Measurements from ENCODE around the gene FAM229A.
A peak's percentile ranks its signal among the peaks of the same experiment; 100 is the strongest.

Gene FAM229A

DNA sequence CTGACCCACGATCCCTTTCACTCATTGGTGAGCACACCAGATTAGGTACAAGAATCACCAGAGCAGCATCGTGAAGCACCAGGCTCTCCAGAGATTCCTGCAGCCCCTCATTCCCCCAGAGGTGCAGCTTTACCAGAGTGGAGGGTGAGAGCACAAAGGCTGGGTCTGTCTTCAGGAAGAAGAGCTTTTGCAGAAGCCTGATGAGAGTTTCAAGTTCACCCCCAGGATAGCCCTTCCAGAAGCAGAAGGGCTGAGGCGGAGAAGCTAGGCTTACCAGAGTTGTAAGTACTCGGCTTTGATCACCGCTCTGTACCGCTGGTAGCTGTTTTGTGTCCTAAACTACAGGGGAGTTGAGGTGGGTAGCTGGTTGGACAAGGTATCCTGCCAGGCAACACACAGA lies 3.2 kb upstream of the FAM229A start:
- H3K36me3 ChIP-seq (replicated peaks in 1 of 2; ENCODE audit: control insufficient read depth in 2 of 2, insufficient read depth in 2 of 2, low read length in 2 of 2): peaks cover 45 to 83% of the 10 kb centered on the region in 2 donors
- no peak overlapping the region for H2AFZ ChIP-seq (ENCODE audit: low read length)
- no peak overlapping the region for H2BK15ac ChIP-seq (ENCODE audit: low read length)
- no peak overlapping the region for H3K4ac ChIP-seq (ENCODE audit: low read length)
- H3K18ac ChIP-seq (ENCODE audit: low read length): no peak overlapping the region
- H4K91ac ChIP-seq (ENCODE audit: low read depth, low read length, poor library complexity): no peak overlapping the region
- H3K14ac ChIP-seq (ENCODE audit: low read length): no peak overlapping the region
- H2BK12ac ChIP-seq (ENCODE audit: low read length): no peak overlapping the region
- peaks cover 0 to 4% of the 10 kb centered on the region in 2 donors for H3K4me1 ChIP-seq (ENCODE audit: control insufficient read depth in 2 of 2, insufficient read depth in 1 of 2, low read depth in 1 of 2, low read length in 2 of 2)
- peaks cover 0 to 2% of the 10 kb centered on the region in 2 donors for H3K9me3 ChIP-seq (replicated peaks in 1 of 2; ENCODE audit: control insufficient read depth in 2 of 2, insufficient read depth in 1 of 2, low read depth in 1 of 2, low read length in 2 of 2)
- H3K79me1 ChIP-seq (ENCODE audit: low read depth, low read length): no peaks in the 10 kb centered on the region
- peaks cover 0 to 7% (median 0%) of the 10 kb centered on the region in 3 experiments for H3K27me3 ChIP-seq (ENCODE audit: control insufficient read depth in 3 of 3, insufficient read depth in 3 of 3, low read depth in 1 of 3, low read length in 3 of 3)
- H3K4me3 ChIP-seq (ENCODE audit: low read length in 2 of 2): no peak overlapping the region
- no peak overlapping the region for H2BK120ac ChIP-seq (ENCODE audit: low read depth, low read length)
- H2BK5ac ChIP-seq (ENCODE audit: low read length): no peak overlapping the region
- H3K27ac ChIP-seq (replicated peaks; ENCODE audit: low read length): no peak overlapping the region
- H2AK5ac ChIP-seq (ENCODE audit: low read depth, low read length): no peak overlapping the region
- WGBS, 2 donors (ENCODE audit: extremely low coverage in 2 of 2, insufficient read length in 2 of 2, insufficient replicate concordance in 1 of 2): no CpG with 5 or more reads among the region's 6 CpGs
- H3K4me2 ChIP-seq (ENCODE audit: insufficient read depth, low read length, poor library complexity, severe bottlenecking): no peak overlapping the region
- no peak overlapping the region for H4K8ac ChIP-seq (ENCODE audit: low read depth, low read length)
- H3K9ac ChIP-seq (ENCODE audit: low read depth, low read length, poor library complexity): no peak overlapping the region
- no peak overlapping the region for H3K23ac ChIP-seq (ENCODE audit: low read depth, low read length, poor library complexity)
- no peak for DNase-seq (ENCODE audit: low spot score)

DNA sequence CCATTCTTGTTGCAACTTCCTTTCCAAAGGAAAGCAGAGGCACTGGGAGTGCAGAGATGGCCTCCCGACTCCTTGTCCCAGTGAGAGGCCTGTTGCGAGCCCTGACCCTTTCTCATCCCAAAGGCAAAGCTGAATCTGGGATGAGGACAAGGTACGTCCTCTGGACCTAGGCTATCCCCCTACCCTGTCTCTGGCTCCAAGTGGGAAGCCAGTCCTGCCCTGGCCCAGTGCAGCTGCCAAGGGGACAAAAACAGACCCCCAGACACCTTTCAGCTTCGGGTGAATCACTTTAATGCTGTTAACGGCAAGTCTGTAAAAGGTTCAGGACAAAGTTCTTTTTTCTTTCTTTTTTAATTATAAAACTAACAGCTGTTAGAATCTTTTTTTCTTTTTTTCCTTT lies 2.6 kb upstream of the FAM229A start:
- WGBS, 2 donors (ENCODE audit: extremely low coverage in 2 of 2, insufficient read length in 2 of 2, insufficient replicate concordance in 1 of 2): no CpG with 5 or more reads among the region's 5 CpGs
- Histone ChIP-seq H3K27ac (replicated peaks; ENCODE audit: low read length) (no peak overlapping the region), H3K9ac (ENCODE audit: low read depth, low read length, poor library complexity) (no peak overlapping the region), H4K91ac (ENCODE audit: low read depth, low read length, poor library complexity) (no peak overlapping the region), H2BK12ac (ENCODE audit: low read length) (no peak overlapping the region), H3K27me3 (ENCODE audit: control insufficient read depth in 3 of 3, insufficient read depth in 3 of 3, low read depth in 1 of 3, low read length in 3 of 3) (peaks cover 0 to 7% (median 0%) of the 10 kb centered on the region in 3 experiments), H2BK5ac (ENCODE audit: low read length) (no peak overlapping the region), H3K4ac (ENCODE audit: low read length) (no peak overlapping the region), H2AFZ (ENCODE audit: low read length) (no peak overlapping the region), H2BK15ac (ENCODE audit: low read length) (no peak overlapping the region), H3K4me3 (ENCODE audit: low read length in 2 of 2) (no peak overlapping the region), H2BK120ac (ENCODE audit: low read depth, low read length) (no peak overlapping the region), H3K79me1 (ENCODE audit: low read depth, low read length) (no peaks in the 10 kb centered on the region), H3K18ac (ENCODE audit: low read length) (no peak overlapping the region), H3K4me2 (ENCODE audit: insufficient read depth, low read length, poor library complexity, severe bottlenecking) (no peak overlapping the region), H3K14ac (ENCODE audit: low read length) (no peak overlapping the region), H4K8ac (ENCODE audit: low read depth, low read length) (no peak overlapping the region), H3K4me1 (ENCODE audit: control insufficient read depth in 2 of 2, insufficient read depth in 1 of 2, low read depth in 1 of 2, low read length in 2 of 2) (peaks cover 0 to 4% of the 10 kb centered on the region in 2 donors), H3K36me3 (replicated peaks in 1 of 2; ENCODE audit: control insufficient read depth in 2 of 2, insufficient read depth in 2 of 2, low read length in 2 of 2) (peaks cover 45 to 79% of the 10 kb centered on the region in 2 donors), H3K23ac (ENCODE audit: low read depth, low read length, poor library complexity) (no peak overlapping the region), H2AK5ac (ENCODE audit: low read depth, low read length) (no peak overlapping the region), H3K9me3 (replicated peaks in 1 of 2; ENCODE audit: control insufficient read depth in 2 of 2, insufficient read depth in 1 of 2, low read depth in 1 of 2, low read length in 2 of 2) (peaks cover 0 to 2% of the 10 kb centered on the region in 2 donors)
- DNase-seq (ENCODE audit: low spot score): no peak

DNA sequence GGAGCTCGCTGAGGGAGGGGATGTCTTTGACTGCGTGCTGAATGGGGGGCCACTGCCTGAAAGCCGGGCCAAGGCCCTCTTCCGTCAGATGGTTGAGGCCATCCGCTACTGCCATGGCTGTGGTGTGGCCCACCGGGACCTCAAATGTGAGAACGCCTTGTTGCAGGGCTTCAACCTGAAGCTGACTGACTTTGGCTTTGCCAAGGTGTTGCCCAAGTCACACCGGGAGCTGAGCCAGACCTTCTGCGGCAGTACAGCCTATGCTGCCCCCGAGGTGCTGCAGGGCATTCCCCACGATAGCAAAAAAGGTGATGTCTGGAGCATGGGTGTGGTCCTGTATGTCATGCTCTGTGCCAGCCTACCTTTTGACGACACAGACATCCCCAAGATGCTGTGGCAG lies 1.4 kb upstream of the FAM229A start:
- Histone ChIP-seq H3K4me3 (ENCODE audit: low read length in 2 of 2) (no peak overlapping the region), H2BK15ac (ENCODE audit: low read length) (no peak overlapping the region), H3K18ac (ENCODE audit: low read length) (no peak overlapping the region), H3K27ac (replicated peaks; ENCODE audit: low read length) (no peak overlapping the region), H3K4me1 (ENCODE audit: control insufficient read depth in 2 of 2, insufficient read depth in 1 of 2, low read depth in 1 of 2, low read length in 2 of 2) (peaks cover 0 to 4% of the 10 kb centered on the region in 2 donors), H2BK5ac (ENCODE audit: low read length) (no peak overlapping the region), H3K4me2 (ENCODE audit: insufficient read depth, low read length, poor library complexity, severe bottlenecking) (no peak overlapping the region), H3K36me3 (replicated peaks in 1 of 2; ENCODE audit: control insufficient read depth in 2 of 2, insufficient read depth in 2 of 2, low read length in 2 of 2) (peaks cover 40 to 72% of the 10 kb centered on the region in 2 donors), H2AK5ac (ENCODE audit: low read depth, low read length) (no peak overlapping the region), H2BK12ac (ENCODE audit: low read length) (no peak overlapping the region), H4K8ac (ENCODE audit: low read depth, low read length) (no peak overlapping the region), H3K27me3 (ENCODE audit: control insufficient read depth in 3 of 3, insufficient read depth in 3 of 3, low read depth in 1 of 3, low read length in 3 of 3) (peaks cover 0 to 7% (median 0%) of the 10 kb centered on the region in 3 experiments), H2AFZ (ENCODE audit: low read length) (no peak overlapping the region), H3K9me3 (replicated peaks in 1 of 2; ENCODE audit: control insufficient read depth in 2 of 2, insufficient read depth in 1 of 2, low read depth in 1 of 2, low read length in 2 of 2) (peaks cover 0 to 2% of the 10 kb centered on the region in 2 donors), H3K9ac (ENCODE audit: low read depth, low read length, poor library complexity) (no peak overlapping the region), H4K91ac (ENCODE audit: low read depth, low read length, poor library complexity) (no peak overlapping the region), H3K14ac (ENCODE audit: low read length) (no peak overlapping the region), H2BK120ac (ENCODE audit: low read depth, low read length) (no peak overlapping the region), H3K79me1 (ENCODE audit: low read depth, low read length) (no peaks in the 10 kb centered on the region), H3K4ac (ENCODE audit: low read length) (no peak overlapping the region), H3K23ac (ENCODE audit: low read depth, low read length, poor library complexity) (no peak overlapping the region)
- DNase-seq (ENCODE audit: low spot score): no peak
- WGBS, 2 donors (ENCODE audit: extremely low coverage in 2 of 2, insufficient read length in 2 of 2, insufficient replicate concordance in 1 of 2): no CpG with 5 or more reads among the region's 12 CpGs

DNA sequence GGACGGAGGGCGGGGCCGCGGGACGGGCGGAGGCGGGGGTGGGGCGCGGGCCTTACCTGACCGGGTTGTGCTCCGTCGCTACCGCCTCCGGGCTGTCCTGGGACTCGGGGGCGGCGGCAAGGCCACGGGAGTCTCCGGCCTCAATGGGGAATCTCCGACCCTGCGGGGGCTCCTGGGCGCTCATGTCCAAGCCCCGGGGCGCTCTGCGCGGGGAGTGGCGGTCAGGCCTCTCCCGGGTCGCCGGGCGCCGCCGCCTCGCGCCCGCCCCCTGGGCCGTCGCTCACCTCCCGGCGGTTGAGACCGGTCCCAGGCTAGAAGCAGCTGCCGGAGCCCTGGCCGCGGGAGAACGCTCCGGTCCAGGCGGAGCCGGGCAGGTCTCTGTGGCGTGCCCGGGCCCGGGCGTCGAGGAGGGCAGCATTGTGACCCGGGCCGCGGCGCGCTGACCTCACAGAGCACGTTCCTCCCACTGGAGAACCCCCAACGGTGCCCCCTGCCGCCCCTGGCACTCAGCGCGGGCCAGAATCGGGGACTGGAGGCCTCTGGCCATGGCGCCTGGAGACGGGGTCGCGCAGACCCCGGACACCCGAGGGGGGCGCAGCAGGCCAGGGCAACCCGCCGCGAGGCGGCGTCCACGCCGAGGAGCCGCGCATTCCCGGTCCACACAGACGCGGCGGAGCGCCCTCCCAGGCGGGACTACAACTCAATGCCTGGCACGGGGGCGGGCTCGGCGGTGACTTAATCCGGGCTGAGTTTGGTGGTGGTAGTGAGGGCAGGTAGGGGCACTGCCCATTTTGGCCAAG lies 411 bp downstream of the FAM229A start:
- peaks cover 0 to 4% of the 10 kb centered on the region in 2 donors for H3K4me1 ChIP-seq (ENCODE audit: control insufficient read depth in 2 of 2, insufficient read depth in 1 of 2, low read depth in 1 of 2, low read length in 2 of 2)
- peak overlapping the region; percentile 89 for H3K4me2 ChIP-seq (ENCODE audit: insufficient read depth, low read length, poor library complexity, severe bottlenecking)
- no peak overlapping the region for H4K8ac ChIP-seq (ENCODE audit: low read depth, low read length)
- no peak for DNase-seq (ENCODE audit: low spot score)
- peak overlapping the region; percentile 47 for H3K9ac ChIP-seq (ENCODE audit: low read depth, low read length, poor library complexity)
- H3K27ac ChIP-seq (replicated peaks; ENCODE audit: low read length): no peak overlapping the region
- no CpG with 5 or more reads among the region's 91 CpGs for WGBS, 2 donors (ENCODE audit: extremely low coverage in 2 of 2, insufficient read length in 2 of 2, insufficient replicate concordance in 1 of 2)
- no peaks in the 10 kb centered on the region for H3K79me1 ChIP-seq (ENCODE audit: low read depth, low read length)
- peaks cover 0 to 2% of the 10 kb centered on the region in 2 donors for H3K9me3 ChIP-seq (replicated peaks in 1 of 2; ENCODE audit: control insufficient read depth in 2 of 2, insufficient read depth in 1 of 2, low read depth in 1 of 2, low read length in 2 of 2)
- H3K4me3 ChIP-seq (ENCODE audit: low read length in 2 of 2): peak overlapping the region in 1 of 2 donors; percentile 72
- H2BK15ac ChIP-seq (ENCODE audit: low read length): no peak overlapping the region
- no peak overlapping the region for H2AFZ ChIP-seq (ENCODE audit: low read length)
- peaks cover 0 to 7% (median 0%) of the 10 kb centered on the region in 3 experiments for H3K27me3 ChIP-seq (ENCODE audit: control insufficient read depth in 3 of 3, insufficient read depth in 3 of 3, low read depth in 1 of 3, low read length in 3 of 3)
- peak overlapping the region; percentile 51 for H2BK120ac ChIP-seq (ENCODE audit: low read depth, low read length)
- peak overlapping the region; percentile 93 for H3K18ac ChIP-seq (ENCODE audit: low read length)
- H3K4ac ChIP-seq (ENCODE audit: low read length): no peak overlapping the region
- H4K91ac ChIP-seq (ENCODE audit: low read depth, low read length, poor library complexity): no peak overlapping the region
- no peak overlapping the region for H2BK5ac ChIP-seq (ENCODE audit: low read length)
- H3K14ac ChIP-seq (ENCODE audit: low read length): no peak overlapping the region
- peak overlapping the region; percentile 54 for H2AK5ac ChIP-seq (ENCODE audit: low read depth, low read length)
- peak overlapping the region; percentile 68 for H3K23ac ChIP-seq (ENCODE audit: low read depth, low read length, poor library complexity)
- no peak overlapping the region for H2BK12ac ChIP-seq (ENCODE audit: low read length)
- peaks cover 26 to 57% of the 10 kb centered on the region in 2 donors for H3K36me3 ChIP-seq (replicated peaks in 1 of 2; ENCODE audit: control insufficient read depth in 2 of 2, insufficient read depth in 2 of 2, low read length in 2 of 2)

All from neuronal stem cell (in vitro differentiated cells).